ENCODE data around the gene CSH2. TPM values are rescaled to one million over a fixed set of nuclear protein-coding genes. Genes with fewer than 3 reads are reported as not detected.
A peak's percentile ranks its signal among the peaks of the same experiment; 100 is the strongest.

Gene CSH2
- total and polyA plus RNA-seq, 2 donors (not counting 1 experiment from before 2014, with no cell fraction given), result not detected

- intact Hi-C loops (cut with micrococcal nuclease), result loop anchor here (2.0 to 5.0 kb wide), 2 partner anchors 138 to 407 kb away; no protein-coding TSS in a partner anchor
- no peak overlapping the region for H3K4me3 Mint-ChIP-seq
Measured at GRCh38 chr17:63834431-63835166, 38.9 kb downstream of the CSH2 start.

More at GRCh38 chr17:63834431-63835166, 38.9 kb downstream of the CSH2 start:
- Histone ChIP-seq H3K4me1 (ENCODE audit: control insufficient read depth in 2 of 2, insufficient read depth in 2 of 2, low read length in 2 of 2) (peaks cover 26 to 36% of the 10 kb centered on the region in 2 donors), H2AFZ (ENCODE audit: insufficient read depth, low read depth, low read length, poor library complexity, severe bottlenecking) (no peak overlapping the region), H3K4me2 (replicated peaks; ENCODE audit: low read depth, low read length, poor library complexity, severe bottlenecking) (peak overlapping the region; percentile 11), H3K79me2 (ENCODE audit: control insufficient read depth, insufficient read depth, low read length) (peaks cover 47% of the 10 kb centered on the region), H3K36me3 (replicated peaks in 1 of 2; ENCODE audit: control extremely low read depth in 1 of 2, control insufficient read depth in 1 of 2, extremely low read depth in 1 of 2, insufficient read depth in 2 of 2, low read length in 1 of 2) (peaks cover 2 to 81% of the 10 kb centered on the region in 2 experiments), H3K4me3 (ENCODE audit: control extremely low read depth in 1 of 5, extremely low read depth in 1 of 5, insufficient read depth in 1 of 5, low read depth in 2 of 5, low read length in 4 of 5) (no peak overlapping the region), H3K27ac (ENCODE audit: low read length in 2 of 2) (peak overlapping the region in 1 of 2 donors; percentile 13), H3K9ac (ENCODE audit: low read length) (no peak overlapping the region), H4K20me1 (ENCODE audit: control insufficient read depth, insufficient read depth, low read length, poor library complexity, severe bottlenecking) (peaks cover 46% of the 10 kb centered on the region), H3K9me3 (ENCODE audit: control extremely low read depth in 1 of 3, control insufficient read depth in 2 of 3, insufficient read depth in 1 of 3, low read length in 2 of 3) (no peaks in the 10 kb centered on the region), H3K27me3 (replicated peaks in 1 of 4; ENCODE audit: control extremely low read depth in 1 of 4, control insufficient read depth in 3 of 4, insufficient read depth in 4 of 4, low read length in 3 of 4) (no peaks in the 10 kb centered on the region)
- peak; percentile 77 for DNase-seq
- H3K27me3 Mint-ChIP-seq, result no peaks in the 10 kb centered on the region
- ChIA-PET POLR2A (interaction anchor here (0.9 kb wide), 1 partner anchor 61 kb away, joined by 3 read pairs; the partner anchor contains the start of genes CCDC47 and DDX42), CTCF (interaction anchor here (0.7 to 2.9 kb wide), 18 partner anchors 9 to 415 kb away, joined by 3 to 15 read pairs (median 4); partner anchors contain the start of gene ERN1)
- TF ChIP-seq, protein P1, sequence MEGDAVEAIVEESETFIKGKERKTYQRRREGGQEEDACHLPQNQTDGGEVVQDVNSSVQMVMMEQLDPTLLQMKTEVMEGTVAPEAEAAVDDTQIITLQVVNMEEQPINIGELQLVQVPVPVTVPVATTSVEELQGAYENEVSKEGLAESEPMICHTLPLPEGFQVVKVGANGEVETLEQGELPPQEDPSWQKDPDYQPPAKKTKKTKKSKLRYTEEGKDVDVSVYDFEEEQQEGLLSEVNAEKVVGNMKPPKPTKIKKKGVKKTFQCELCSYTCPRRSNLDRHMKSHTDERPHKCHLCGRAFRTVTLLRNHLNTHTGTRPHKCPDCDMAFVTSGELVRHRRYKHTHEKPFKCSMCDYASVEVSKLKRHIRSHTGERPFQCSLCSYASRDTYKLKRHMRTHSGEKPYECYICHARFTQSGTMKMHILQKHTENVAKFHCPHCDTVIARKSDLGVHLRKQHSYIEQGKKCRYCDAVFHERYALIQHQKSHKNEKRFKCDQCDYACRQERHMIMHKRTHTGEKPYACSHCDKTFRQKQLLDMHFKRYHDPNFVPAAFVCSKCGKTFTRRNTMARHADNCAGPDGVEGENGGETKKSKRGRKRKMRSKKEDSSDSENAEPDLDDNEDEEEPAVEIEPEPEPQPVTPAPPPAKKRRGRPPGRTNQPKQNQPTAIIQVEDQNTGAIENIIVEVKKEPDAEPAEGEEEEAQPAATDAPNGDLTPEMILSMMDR (IDR thresholded peaks at IDR 0.05), result peak; percentile 73
- TF ChIP-seq EZH2 (IDR thresholded peaks at IDR 0.05; ENCODE audit: borderline replicate concordance, insufficient read depth, low read depth, low read length, poor library complexity, severe bottlenecking), result no peak
- WGBS (ENCODE audit: insufficient coverage), result 30% methylated on average over 11 of the region's 13 CpGs
- ATAC-seq (ENCODE audit: low read depth), result peak; percentile 86
- peak overlapping the region; percentile 72 for H3K27ac Mint-ChIP-seq
- H3K9me3 Mint-ChIP-seq (ENCODE audit: insufficient read depth), result no peaks in the 10 kb centered on the region
- peaks cover 45% of the 10 kb centered on the region for H3K4me1 Mint-ChIP-seq
